ENCODE data around the gene HRH2. TPM values are rescaled to one million over a fixed set of nuclear protein-coding genes. Genes with fewer than 3 reads are reported as not detected.

The HRH2 gene
- total and polyA plus RNA-seq, 9 of the 15 experiments (the other 6 are each of a cell fraction or from before 2014, with no cell fraction given) = 0.04 TPM; not detected in 8

DNA sequence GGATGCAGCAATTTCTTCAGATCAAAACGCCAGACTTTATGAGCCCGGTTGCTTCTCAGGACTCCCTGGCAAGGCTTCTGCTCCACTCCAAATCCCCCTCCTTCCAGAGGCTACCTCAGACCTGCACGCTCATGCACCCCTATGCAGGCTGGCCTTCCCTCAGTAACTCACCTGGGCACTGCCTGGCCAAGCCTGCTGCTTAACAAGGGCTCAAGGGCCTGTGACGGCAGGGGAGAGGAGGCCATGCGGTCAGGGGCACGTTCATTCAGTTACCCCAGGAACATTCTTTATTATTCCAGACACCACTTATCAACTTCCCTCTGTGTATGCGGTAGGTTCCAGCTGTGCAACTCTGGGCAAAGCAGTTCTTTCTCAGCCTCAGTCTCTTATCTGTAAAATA, 79.6 kb downstream of the HRH2 start:
- Histone ChIP-seq H3K27me3 (ENCODE audit: control insufficient read depth in 2 of 2, insufficient read depth in 2 of 2, low read length in 2 of 2) (peaks cover 2 to 63% of the 10 kb centered on the region in 2 experiments; a peak in 4 of 5 replicates), H4K20me1 (replicated peaks; ENCODE audit: control insufficient read depth, insufficient read depth, low read length) (peaks cover 4% of the 10 kb centered on the region; the same call in 1 of the 2 replicates), H3K36me3 (ENCODE audit: control insufficient read depth, insufficient read depth, low read length) (no peaks in the 10 kb centered on the region), H3K27ac (ENCODE audit: extremely low read depth, low read depth, low read length) (no peak overlapping the region), H3K9me3 (replicated peaks; ENCODE audit: control insufficient read depth, insufficient read depth, low read depth, low read length) (no peaks in the 10 kb centered on the region), H3K79me2 (ENCODE audit: control insufficient read depth, insufficient read depth, low read length) (no peaks in the 10 kb centered on the region), H3K9me1 (ENCODE audit: control insufficient read depth, insufficient read depth, low read length) (no peaks in the 10 kb centered on the region), H3K4me2 (ENCODE audit: insufficient read depth, low read length) (no peak overlapping the region), H2AFZ (ENCODE audit: low read depth, low read length) (no peak overlapping the region), H3K9ac (ENCODE audit: insufficient read depth in 1 of 2, low read depth in 2 of 2, low read length in 2 of 2) (no peak overlapping the region; a peak in 1 of 4 replicates), H3K4me1 (replicated peaks in 1 of 2; ENCODE audit: control insufficient read depth in 2 of 2, insufficient read depth in 2 of 2, low read length in 2 of 2) (no peaks in the 10 kb centered on the region; a peak in 1 of 5 replicates), H3K4me3 (no peak overlapping the region)
- BruUV-seq (replicated peaks) = no TSS peak
- ChIA-PET CTCF (ENCODE audit: low intra/inter-chr PET ratio) (no interaction called here), POLR2A (no interaction called here)
- FAIRE-seq (no peak), ATAC-seq (no peak), DNase-seq (ENCODE audit: extremely low read depth in 1 of 4, low spot score in 3 of 4) (no peak)
- 0% methylated on average over 7 of the region's 7 CpGs for WGBS (ENCODE audit: insufficient coverage, low coverage, missing lambda C conversion rate)
- intact Hi-C loops (cut with micrococcal nuclease) (no loop called here), in situ Hi-C loops (cut with MboI) (loop anchor here (25.0 kb wide), 2 partner anchors 850 to 1375 kb away; no protein-coding TSS in a partner anchor)
- TF ChIP-seq, protein P1, sequence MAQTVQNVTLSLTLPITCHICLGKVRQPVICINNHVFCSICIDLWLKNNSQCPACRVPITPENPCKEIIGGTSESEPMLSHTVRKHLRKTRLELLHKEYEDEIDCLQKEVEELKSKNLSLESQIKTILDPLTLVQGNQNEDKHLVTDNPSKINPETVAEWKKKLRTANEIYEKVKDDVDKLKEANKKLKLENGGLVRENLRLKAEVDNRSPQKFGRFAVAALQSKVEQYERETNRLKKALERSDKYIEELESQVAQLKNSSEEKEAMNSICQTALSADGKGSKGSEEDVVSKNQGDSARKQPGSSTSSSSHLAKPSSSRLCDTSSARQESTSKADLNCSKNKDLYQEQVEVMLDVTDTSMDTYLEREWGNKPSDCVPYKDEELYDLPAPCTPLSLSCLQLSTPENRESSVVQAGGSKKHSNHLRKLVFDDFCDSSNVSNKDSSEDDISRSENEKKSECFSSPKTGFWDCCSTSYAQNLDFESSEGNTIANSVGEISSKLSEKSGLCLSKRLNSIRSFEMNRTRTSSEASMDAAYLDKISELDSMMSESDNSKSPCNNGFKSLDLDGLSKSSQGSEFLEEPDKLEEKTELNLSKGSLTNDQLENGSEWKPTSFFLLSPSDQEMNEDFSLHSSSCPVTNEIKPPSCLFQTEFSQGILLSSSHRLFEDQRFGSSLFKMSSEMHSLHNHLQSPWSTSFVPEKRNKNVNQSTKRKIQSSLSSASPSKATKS (CRISPR knock-in tag; IDR thresholded peaks at IDR 0.05) = no peak
- TF ChIP-seq ARID1B (IDR thresholded peaks at IDR 0.05) = no peak
- no peak for TF ChIP-seq OTX1 (CRISPR knock-in tag; IDR thresholded peaks at IDR 0.05)
- TF ChIP-seq NCOA6 (IDR thresholded peaks at IDR 0.05) = no peak
- TF ChIP-seq GATA2 (CRISPR knock-in tag; IDR thresholded peaks at IDR 0.05) = no peak
- TF ChIP-seq, protein P2, sequence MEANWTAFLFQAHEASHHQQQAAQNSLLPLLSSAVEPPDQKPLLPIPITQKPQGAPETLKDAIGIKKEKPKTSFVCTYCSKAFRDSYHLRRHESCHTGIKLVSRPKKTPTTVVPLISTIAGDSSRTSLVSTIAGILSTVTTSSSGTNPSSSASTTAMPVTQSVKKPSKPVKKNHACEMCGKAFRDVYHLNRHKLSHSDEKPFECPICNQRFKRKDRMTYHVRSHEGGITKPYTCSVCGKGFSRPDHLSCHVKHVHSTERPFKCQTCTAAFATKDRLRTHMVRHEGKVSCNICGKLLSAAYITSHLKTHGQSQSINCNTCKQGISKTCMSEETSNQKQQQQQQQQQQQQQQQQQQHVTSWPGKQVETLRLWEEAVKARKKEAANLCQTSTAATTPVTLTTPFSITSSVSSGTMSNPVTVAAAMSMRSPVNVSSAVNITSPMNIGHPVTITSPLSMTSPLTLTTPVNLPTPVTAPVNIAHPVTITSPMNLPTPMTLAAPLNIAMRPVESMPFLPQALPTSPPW (CRISPR knock-in tag; IDR thresholded peaks at IDR 0.05) = no peak
- TF ChIP-seq CHCHD3 (CRISPR knock-in tag; IDR thresholded peaks at IDR 0.05) = no peak
- TF ChIP-seq, protein P3, sequence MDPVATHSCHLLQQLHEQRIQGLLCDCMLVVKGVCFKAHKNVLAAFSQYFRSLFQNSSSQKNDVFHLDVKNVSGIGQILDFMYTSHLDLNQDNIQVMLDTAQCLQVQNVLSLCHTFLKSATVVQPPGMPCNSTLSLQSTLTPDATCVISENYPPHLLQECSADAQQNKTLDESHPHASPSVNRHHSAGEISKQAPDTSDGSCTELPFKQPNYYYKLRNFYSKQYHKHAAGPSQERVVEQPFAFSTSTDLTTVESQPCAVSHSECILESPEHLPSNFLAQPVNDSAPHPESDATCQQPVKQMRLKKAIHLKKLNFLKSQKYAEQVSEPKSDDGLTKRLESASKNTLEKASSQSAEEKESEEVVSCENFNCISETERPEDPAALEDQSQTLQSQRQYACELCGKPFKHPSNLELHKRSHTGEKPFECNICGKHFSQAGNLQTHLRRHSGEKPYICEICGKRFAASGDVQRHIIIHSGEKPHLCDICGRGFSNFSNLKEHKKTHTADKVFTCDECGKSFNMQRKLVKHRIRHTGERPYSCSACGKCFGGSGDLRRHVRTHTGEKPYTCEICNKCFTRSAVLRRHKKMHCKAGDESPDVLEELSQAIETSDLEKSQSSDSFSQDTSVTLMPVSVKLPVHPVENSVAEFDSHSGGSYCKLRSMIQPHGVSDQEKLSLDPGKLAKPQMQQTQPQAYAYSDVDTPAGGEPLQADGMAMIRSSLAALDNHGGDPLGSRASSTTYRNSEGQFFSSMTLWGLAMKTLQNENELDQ (CRISPR knock-in tag; IDR thresholded peaks at IDR 0.05; ENCODE audit: borderline replicate concordance) = no peak
- no peak for TF ChIP-seq RBFOX2 (IDR thresholded peaks at IDR 0.05; ENCODE audit: low read depth, low read length)
- TF ChIP-seq KLF16 (IDR thresholded peaks at IDR 0.05) = no peak
- TF ChIP-seq GATAD2B (IDR thresholded peaks at IDR 0.05; ENCODE audit: borderline replicate concordance) = no peak
- TF ChIP-seq, protein P4, sequence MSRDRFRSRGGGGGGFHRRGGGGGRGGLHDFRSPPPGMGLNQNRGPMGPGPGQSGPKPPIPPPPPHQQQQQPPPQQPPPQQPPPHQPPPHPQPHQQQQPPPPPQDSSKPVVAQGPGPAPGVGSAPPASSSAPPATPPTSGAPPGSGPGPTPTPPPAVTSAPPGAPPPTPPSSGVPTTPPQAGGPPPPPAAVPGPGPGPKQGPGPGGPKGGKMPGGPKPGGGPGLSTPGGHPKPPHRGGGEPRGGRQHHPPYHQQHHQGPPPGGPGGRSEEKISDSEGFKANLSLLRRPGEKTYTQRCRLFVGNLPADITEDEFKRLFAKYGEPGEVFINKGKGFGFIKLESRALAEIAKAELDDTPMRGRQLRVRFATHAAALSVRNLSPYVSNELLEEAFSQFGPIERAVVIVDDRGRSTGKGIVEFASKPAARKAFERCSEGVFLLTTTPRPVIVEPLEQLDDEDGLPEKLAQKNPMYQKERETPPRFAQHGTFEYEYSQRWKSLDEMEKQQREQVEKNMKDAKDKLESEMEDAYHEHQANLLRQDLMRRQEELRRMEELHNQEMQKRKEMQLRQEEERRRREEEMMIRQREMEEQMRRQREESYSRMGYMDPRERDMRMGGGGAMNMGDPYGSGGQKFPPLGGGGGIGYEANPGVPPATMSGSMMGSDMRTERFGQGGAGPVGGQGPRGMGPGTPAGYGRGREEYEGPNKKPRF (IDR thresholded peaks at IDR 0.05; ENCODE audit: low read depth, low read length) = no peak
- TF ChIP-seq ZNF239 (CRISPR knock-in tag; IDR thresholded peaks at IDR 0.05) = no peak
- TF ChIP-seq BDP1 (IDR thresholded peaks at IDR 0.05; ENCODE audit: insufficient read depth, insufficient read length) = no peak
